Measurements from ENCODE around the gene DDR2.

The DDR2 gene

DNA sequence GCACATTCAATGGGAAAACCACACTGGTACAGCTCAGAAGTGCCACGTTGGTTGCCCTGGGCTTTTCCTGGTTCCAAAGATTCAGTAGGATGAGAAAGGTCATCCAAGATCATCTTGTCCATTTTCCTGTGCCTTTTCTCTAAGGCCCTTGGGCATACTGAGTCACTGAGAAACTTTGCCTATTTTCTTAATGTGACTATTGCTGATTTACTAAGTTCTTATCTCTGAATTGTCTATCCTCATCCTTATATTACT, 101.0 kb downstream of the DDR2 start:
- TF ChIP-seq EZH2 (IDR thresholded peaks at IDR 0.05; ENCODE audit: borderline replicate concordance, low read depth, low read length, severe bottlenecking), result no peak
- TF ChIP-seq, protein P1, sequence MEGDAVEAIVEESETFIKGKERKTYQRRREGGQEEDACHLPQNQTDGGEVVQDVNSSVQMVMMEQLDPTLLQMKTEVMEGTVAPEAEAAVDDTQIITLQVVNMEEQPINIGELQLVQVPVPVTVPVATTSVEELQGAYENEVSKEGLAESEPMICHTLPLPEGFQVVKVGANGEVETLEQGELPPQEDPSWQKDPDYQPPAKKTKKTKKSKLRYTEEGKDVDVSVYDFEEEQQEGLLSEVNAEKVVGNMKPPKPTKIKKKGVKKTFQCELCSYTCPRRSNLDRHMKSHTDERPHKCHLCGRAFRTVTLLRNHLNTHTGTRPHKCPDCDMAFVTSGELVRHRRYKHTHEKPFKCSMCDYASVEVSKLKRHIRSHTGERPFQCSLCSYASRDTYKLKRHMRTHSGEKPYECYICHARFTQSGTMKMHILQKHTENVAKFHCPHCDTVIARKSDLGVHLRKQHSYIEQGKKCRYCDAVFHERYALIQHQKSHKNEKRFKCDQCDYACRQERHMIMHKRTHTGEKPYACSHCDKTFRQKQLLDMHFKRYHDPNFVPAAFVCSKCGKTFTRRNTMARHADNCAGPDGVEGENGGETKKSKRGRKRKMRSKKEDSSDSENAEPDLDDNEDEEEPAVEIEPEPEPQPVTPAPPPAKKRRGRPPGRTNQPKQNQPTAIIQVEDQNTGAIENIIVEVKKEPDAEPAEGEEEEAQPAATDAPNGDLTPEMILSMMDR (IDR thresholded peaks at IDR 0.05; ENCODE audit: borderline replicate concordance, extremely low read depth, low read length, poor library complexity, severe bottlenecking), result no peak
- Histone ChIP-seq H3K27ac (ENCODE audit: low read length) (no peak overlapping the region), H3K9me3 (ENCODE audit: insufficient read depth, low read length, severe bottlenecking) (no peaks in the 10 kb centered on the region), H3K4me1 (ENCODE audit: insufficient read depth, low read length) (no peaks in the 10 kb centered on the region), H3K4me2 (ENCODE audit: insufficient read depth, low read length) (no peak overlapping the region), H2AFZ (ENCODE audit: low read depth, low read length) (no peak overlapping the region), H4K20me1 (ENCODE audit: insufficient read depth, low read length) (no peaks in the 10 kb centered on the region), H3K36me3 (ENCODE audit: insufficient read depth, low read length) (no peaks in the 10 kb centered on the region), H3K9ac (ENCODE audit: low read depth, low read length) (no peak overlapping the region), H3K79me2 (ENCODE audit: insufficient read depth, low read length) (no peaks in the 10 kb centered on the region), H3K27me3 (ENCODE audit: insufficient read depth, low read length, poor library complexity) (no peaks in the 10 kb centered on the region), H3K4me3 (ENCODE audit: low read depth in 1 of 2, low read length in 2 of 2) (no peak overlapping the region)
- ATAC-seq (ENCODE audit: insufficient read depth, low read depth) (no peak), DNase-seq (no peak)

DNA sequence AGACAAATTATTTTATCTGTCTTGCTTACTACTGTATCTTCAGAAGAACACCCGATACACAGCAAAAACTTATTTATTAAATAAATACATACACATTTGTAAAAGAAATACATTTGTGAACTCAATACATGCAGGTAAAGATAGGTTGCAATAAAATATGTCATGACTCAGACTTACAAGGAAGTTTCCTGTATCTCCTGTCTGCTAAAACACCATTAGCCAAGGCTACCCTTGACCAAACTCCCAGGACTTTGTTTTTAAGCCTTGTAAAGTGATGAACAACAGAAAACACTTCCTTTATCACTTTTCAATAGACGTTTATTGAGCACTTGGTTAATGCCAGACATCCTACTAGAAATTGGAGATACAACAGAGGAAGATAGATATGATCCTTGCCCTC, 101.8 kb downstream of the DDR2 start:
- ATAC-seq (ENCODE audit: insufficient read depth, low read depth), result no peak
- no peak for TF ChIP-seq EZH2 (IDR thresholded peaks at IDR 0.05; ENCODE audit: borderline replicate concordance, low read depth, low read length, severe bottlenecking)
- TF ChIP-seq, protein P1 (IDR thresholded peaks at IDR 0.05; ENCODE audit: borderline replicate concordance, extremely low read depth, low read length, poor library complexity, severe bottlenecking), result no peak
- H4K20me1 ChIP-seq (ENCODE audit: insufficient read depth, low read length), result no peaks in the 10 kb centered on the region
- no peaks in the 10 kb centered on the region for H3K4me1 ChIP-seq (ENCODE audit: insufficient read depth, low read length)
- H3K4me2 ChIP-seq (ENCODE audit: insufficient read depth, low read length), result no peak overlapping the region
- H3K27ac ChIP-seq (ENCODE audit: low read length), result no peak overlapping the region
- no peak overlapping the region for H3K4me3 ChIP-seq (ENCODE audit: low read depth in 1 of 2, low read length in 2 of 2)
- H2AFZ ChIP-seq (ENCODE audit: low read depth, low read length), result no peak overlapping the region
- H3K9ac ChIP-seq (ENCODE audit: low read depth, low read length), result no peak overlapping the region
- no peaks in the 10 kb centered on the region for H3K9me3 ChIP-seq (ENCODE audit: insufficient read depth, low read length, severe bottlenecking)
- no peaks in the 10 kb centered on the region for H3K79me2 ChIP-seq (ENCODE audit: insufficient read depth, low read length)
- DNase-seq, result no peak
- no peaks in the 10 kb centered on the region for H3K36me3 ChIP-seq (ENCODE audit: insufficient read depth, low read length)
- H3K27me3 ChIP-seq (ENCODE audit: insufficient read depth, low read length, poor library complexity), result no peaks in the 10 kb centered on the region

DNA sequence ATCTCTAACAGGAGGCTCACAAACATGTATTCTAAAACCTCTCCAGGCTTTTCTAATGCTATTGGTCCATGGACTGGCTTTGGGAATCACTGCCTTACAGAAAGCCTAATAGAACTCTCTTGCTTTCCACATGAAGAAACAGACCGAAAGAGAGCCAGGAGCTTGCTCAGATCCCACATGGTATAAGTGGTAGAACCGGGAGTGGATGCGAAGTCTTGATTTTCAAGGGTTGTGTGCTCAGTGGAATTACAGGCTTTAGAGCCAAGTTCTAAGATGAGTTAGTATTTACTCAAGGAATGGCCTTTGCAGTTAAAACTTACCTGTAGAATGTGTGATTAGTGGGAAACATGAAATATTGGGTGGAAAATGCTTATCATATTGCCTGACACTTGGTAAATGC, 103.9 kb downstream of the DDR2 start:
- no peak overlapping the region for H3K4me3 ChIP-seq (ENCODE audit: low read depth in 1 of 2, low read length in 2 of 2)
- H3K4me2 ChIP-seq (ENCODE audit: insufficient read depth, low read length), result no peak overlapping the region
- TF ChIP-seq, protein P1 (IDR thresholded peaks at IDR 0.05; ENCODE audit: borderline replicate concordance, extremely low read depth, low read length, poor library complexity, severe bottlenecking), result no peak
- TF ChIP-seq EZH2 (IDR thresholded peaks at IDR 0.05; ENCODE audit: borderline replicate concordance, low read depth, low read length, severe bottlenecking), result no peak
- no peaks in the 10 kb centered on the region for H4K20me1 ChIP-seq (ENCODE audit: insufficient read depth, low read length)
- no peaks in the 10 kb centered on the region for H3K4me1 ChIP-seq (ENCODE audit: insufficient read depth, low read length)
- no peak for DNase-seq
- no peaks in the 10 kb centered on the region for H3K36me3 ChIP-seq (ENCODE audit: insufficient read depth, low read length)
- no peaks in the 10 kb centered on the region for H3K27me3 ChIP-seq (ENCODE audit: insufficient read depth, low read length, poor library complexity)
- no peak overlapping the region for H2AFZ ChIP-seq (ENCODE audit: low read depth, low read length)
- no peaks in the 10 kb centered on the region for H3K79me2 ChIP-seq (ENCODE audit: insufficient read depth, low read length)
- ATAC-seq (ENCODE audit: insufficient read depth, low read depth), result no peak
- no peak overlapping the region for H3K27ac ChIP-seq (ENCODE audit: low read length)
- H3K9ac ChIP-seq (ENCODE audit: low read depth, low read length), result no peak overlapping the region
- no peaks in the 10 kb centered on the region for H3K9me3 ChIP-seq (ENCODE audit: insufficient read depth, low read length, severe bottlenecking)

DNA sequence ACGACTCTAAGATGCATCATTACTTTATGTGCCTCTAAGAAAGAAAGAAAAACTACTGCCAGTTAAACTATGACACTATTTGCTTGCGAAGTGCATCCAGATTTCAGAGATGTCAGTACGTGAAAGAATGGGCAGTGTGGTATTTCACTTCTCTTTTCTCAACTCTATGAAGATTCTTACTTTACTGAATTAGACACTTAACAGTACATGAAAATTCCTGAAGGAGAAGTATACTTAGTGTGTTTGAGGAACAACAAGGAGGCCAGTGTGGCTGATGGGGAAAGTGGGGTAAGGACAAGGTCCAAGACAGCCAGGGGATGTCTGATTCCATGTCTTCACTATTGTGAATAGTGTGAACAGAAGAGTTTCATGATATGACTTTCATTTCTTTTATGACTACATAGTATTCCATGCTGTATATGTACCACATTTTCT, 104.4 kb downstream of the DDR2 start:
- no peak overlapping the region for H3K4me2 ChIP-seq (ENCODE audit: insufficient read depth, low read length)
- H2AFZ ChIP-seq (ENCODE audit: low read depth, low read length), result no peak overlapping the region
- H3K79me2 ChIP-seq (ENCODE audit: insufficient read depth, low read length), result no peaks in the 10 kb centered on the region
- DNase-seq (no peak), ATAC-seq (ENCODE audit: insufficient read depth, low read depth) (no peak)
- H3K9ac ChIP-seq (ENCODE audit: low read depth, low read length), result no peak overlapping the region
- no peak overlapping the region for H3K4me3 ChIP-seq (ENCODE audit: low read depth in 1 of 2, low read length in 2 of 2)
- TF ChIP-seq, protein P1 (IDR thresholded peaks at IDR 0.05; ENCODE audit: borderline replicate concordance, extremely low read depth, low read length, poor library complexity, severe bottlenecking), result no peak
- no peak for TF ChIP-seq EZH2 (IDR thresholded peaks at IDR 0.05; ENCODE audit: borderline replicate concordance, low read depth, low read length, severe bottlenecking)
- H3K36me3 ChIP-seq (ENCODE audit: insufficient read depth, low read length), result no peaks in the 10 kb centered on the region
- no peaks in the 10 kb centered on the region for H4K20me1 ChIP-seq (ENCODE audit: insufficient read depth, low read length)
- no peak overlapping the region for H3K27ac ChIP-seq (ENCODE audit: low read length)
- H3K9me3 ChIP-seq (ENCODE audit: insufficient read depth, low read length, severe bottlenecking), result no peaks in the 10 kb centered on the region
- no peaks in the 10 kb centered on the region for H3K27me3 ChIP-seq (ENCODE audit: insufficient read depth, low read length, poor library complexity)
- no peaks in the 10 kb centered on the region for H3K4me1 ChIP-seq (ENCODE audit: insufficient read depth, low read length)

All from DND-41 (cell line).